Raji (cell line): ENCODE measurements around the gene RAB8B.

Source experiments
- POLR2A ChIP-seq: IDR thresholded peaks from 2 replicates; pipeline ENCODE4 v1.6.1; 2011; ENCODE audit warnings: low read depth, low read length, control low read depth; ENCODE audit not compliant: insufficient read depth

Gene RAB8B

DNA sequence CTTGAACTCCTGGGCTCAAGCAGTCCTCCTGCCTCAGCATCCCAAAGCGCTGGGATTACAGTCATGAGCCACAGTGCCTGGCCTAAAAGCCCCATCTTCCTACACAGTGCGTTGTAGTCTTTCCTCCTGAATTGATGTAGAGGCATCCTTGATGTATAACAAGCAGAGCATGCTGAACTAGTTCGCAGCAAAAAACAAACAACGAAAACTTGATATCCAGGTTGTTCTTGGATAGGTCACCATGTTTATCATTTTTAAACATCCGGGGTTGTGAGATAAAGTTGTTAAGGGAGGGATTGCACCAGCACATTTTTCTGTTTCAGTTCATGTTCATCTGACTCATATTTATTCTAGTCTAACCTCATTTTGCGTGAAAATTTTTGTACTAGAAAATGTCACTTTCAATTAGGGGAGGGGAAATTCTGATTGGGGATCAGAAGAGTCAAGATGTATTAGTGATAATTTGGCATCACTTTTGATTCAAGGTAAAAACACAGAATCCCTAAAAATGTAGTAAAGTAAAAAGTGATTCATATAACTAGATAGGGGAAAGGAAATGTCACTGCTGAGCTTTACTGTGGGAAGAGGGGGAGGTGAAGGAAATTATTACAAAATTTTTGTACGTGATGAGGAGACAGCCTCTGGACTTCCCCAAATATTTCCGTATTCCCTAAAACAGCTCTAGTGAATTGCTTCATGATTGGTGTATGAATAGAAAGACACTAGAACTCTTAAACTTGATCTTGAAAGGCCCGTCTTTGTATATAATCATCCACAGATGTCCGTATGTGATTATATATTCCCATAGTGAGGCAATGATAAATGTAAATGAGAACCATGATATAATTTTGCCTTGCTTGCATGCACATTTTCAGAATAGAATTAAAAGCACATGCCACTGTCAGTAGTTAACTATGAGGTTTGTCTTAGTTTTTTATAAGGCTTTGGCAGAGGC, 22.9 kb downstream of the RAB8B start:
- TF ChIP-seq POLR2A, result no peak

GRCh38 chr15:63218100-63218808, 28.8 kb downstream of the RAB8B start:
- TF ChIP-seq POLR2A, result no peak

GRCh38 chr15:63219196-63219710, 29.8 kb downstream of the RAB8B start:
- no peak for TF ChIP-seq POLR2A

- no peak for TF ChIP-seq POLR2A
These were observed 31.9 kb downstream of the RAB8B start for GRCh38 chr15:63221346-63221745.

- no peak for TF ChIP-seq POLR2A
These were observed 34.1 kb downstream of the RAB8B start for GRCh38 chr15:63223463-63223862.

DNA sequence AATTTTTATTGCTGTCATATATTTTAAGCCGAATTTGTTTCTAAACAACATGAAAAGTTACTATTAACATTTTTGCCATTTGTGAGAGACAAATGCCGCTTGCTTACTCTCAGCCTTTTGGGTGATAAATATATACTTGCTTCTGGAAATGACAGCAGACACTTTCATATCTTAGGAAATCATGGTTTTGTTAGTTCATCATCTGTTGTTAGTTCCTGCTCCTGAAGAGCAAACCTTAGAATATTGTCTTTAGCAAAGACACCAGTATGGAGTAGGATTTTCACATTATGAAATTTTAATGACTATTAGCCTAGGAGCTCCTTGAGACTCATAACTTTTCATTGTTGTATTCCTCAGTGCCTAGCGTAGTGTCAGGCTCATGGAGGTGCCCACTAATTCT, 36.0 kb downstream of the RAB8B start:
- no peak for TF ChIP-seq POLR2A

GRCh38 chr15:63226155-63226883, 36.9 kb downstream of the RAB8B start:
- TF ChIP-seq POLR2A, result no peak

DNA sequence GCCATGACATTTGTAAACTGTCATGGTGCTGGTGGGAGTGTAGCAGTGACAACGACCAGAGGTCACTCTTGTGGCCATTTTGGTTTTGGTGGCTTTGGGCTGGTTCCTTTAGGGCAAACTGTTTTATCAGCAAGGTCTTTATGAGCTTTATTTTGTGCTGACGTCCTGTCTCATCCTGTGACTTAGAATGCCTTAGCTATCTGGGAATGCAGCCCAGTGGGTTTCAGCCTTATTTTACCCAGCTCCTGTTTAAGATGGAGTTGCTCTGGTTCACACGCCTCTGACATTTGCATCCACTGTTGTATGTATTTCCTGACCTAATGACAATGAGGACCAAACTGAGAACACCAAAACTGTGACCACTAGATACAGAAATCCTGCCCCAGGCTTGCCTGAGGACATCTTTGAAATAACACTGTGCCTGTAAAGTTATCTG, 37.6 kb downstream of the RAB8B start:
- TF ChIP-seq POLR2A, result no peak

GRCh38 chr15:63227689-63228088, 38.3 kb downstream of the RAB8B start:
- no peak for TF ChIP-seq POLR2A

- no peak for TF ChIP-seq POLR2A
These were observed 41.8 kb downstream of the RAB8B start for GRCh38 chr15:63231206-63231605.

- TF ChIP-seq POLR2A, result no peak
These were observed 42.3 kb downstream of the RAB8B start for GRCh38 chr15:63231706-63232105.

GRCh38 chr15:63232405-63232804, 43.0 kb downstream of the RAB8B start:
- no peak for TF ChIP-seq POLR2A

DNA sequence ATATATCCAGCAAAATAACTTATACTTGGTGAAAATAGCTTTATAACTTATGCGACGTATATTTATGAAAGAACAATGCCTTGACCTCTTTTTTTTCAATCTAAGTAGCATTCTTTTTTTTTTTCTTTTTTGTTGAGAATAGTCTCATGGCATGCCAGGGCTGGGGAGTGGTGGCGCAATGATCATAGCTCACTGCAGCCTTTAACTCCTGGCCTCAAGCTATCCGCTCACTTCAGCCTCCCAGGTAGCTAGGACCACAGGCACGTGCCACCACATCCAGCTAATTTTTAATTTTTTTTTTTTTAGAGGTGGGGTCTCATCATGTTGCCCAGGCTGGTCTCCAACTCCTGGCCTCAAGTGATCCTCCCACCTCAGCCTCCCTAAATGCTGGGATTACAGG, 43.5 kb downstream of the RAB8B start:
- no peak for TF ChIP-seq POLR2A

GRCh38 chr15:63233667-63234423, 44.4 kb downstream of the RAB8B start:
- TF ChIP-seq POLR2A, result no peak
